Body of pancreas (tissue), 4 donors: ENCODE results near the gene POP4.

Experiments
- POLR2A ChIP-seq, 3 donors: fragments of 450-650 bp; IDR thresholded peaks; one replicate each; pipeline ENCODE4 v1.6.1; 2016; ENCODE audit warnings: antibody characterized with exemption in 3 of 3, mild to moderate bottlenecking in 2 of 3
- TF ChIP-seq, protein P1 (sequence below), 7 experiments: fragments of 450-650 bp in 4 of 7; fragments of 200-600 bp in 3 of 7; sonication (generic) in 3 of 7; IDR thresholded peaks; one replicate each; pipeline ENCODE4 v1.5.1; 2016 to 2019; ENCODE audit warnings: antibody characterized with exemption in 7 of 7

- TF ChIP-seq, protein P1, sequence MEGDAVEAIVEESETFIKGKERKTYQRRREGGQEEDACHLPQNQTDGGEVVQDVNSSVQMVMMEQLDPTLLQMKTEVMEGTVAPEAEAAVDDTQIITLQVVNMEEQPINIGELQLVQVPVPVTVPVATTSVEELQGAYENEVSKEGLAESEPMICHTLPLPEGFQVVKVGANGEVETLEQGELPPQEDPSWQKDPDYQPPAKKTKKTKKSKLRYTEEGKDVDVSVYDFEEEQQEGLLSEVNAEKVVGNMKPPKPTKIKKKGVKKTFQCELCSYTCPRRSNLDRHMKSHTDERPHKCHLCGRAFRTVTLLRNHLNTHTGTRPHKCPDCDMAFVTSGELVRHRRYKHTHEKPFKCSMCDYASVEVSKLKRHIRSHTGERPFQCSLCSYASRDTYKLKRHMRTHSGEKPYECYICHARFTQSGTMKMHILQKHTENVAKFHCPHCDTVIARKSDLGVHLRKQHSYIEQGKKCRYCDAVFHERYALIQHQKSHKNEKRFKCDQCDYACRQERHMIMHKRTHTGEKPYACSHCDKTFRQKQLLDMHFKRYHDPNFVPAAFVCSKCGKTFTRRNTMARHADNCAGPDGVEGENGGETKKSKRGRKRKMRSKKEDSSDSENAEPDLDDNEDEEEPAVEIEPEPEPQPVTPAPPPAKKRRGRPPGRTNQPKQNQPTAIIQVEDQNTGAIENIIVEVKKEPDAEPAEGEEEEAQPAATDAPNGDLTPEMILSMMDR (IDR thresholded peaks at IDR 0.05), result no peak
- no peak for TF ChIP-seq POLR2A (IDR thresholded peaks at IDR 0.05)
These were observed 23.9 kb downstream of the POP4 start for GRCh38 chr19:29629836-29630534.
